Occipital lobe (tissue), 2 donors: Measurements from ENCODE around the gene KRT81. TPM values are rescaled to one million over a fixed set of nuclear protein-coding genes. Genes with fewer than 3 reads are reported as not detected.
"Not testable (repeated sequence)": the region's sequence is repeated elsewhere in the genome, so short reads cannot be mapped to it uniquely, and the experiment has no call there.

Experiments used
- DNase-seq: peaks from one replicate; lab custom pipeline; 2025; lab: John Stamatoyannopoulos, UW
- total RNA-seq: library from RNA; depleted of rRNA; stranded (reverse); fragments of >200 nt; gene quantifications from one replicate; pipeline ENCODE4 v1.2.3, GENCODE V29; 2014

The KRT81 gene
- total RNA-seq, 1 donor from 2014 or later: not detected

DNA sequence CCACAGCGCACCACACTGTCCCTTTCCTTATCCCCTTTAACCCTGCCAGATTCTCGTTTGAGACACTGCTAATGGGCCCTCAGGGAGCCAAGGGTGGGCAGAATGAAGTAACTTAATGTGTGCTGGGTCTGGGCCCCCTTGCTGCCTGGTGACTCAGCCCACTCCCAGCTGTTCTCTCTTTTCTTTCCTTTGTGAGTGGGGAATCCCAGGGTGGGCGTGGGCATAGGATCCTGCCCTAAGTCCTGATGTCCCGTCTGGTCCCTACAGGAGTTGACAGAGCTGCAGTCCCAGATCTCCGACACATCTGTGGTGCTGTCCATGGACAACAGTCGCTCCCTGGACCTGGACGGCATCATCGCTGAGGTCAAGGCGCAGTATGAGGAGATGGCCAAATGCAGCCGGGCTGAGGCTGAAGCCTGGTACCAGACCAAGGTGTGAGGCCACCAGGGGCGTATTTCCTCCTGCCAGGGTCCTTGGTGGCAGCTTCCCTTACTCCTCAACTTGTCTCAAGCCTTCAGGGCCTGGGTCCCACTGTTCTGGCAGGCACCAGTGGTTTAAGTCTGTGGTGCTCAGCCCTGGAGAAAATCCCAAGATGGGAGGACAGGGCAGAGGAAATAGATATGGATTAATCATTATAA is 50.0 kb downstream of the KRT81 start:
- no peak for DNase-seq

DNA sequence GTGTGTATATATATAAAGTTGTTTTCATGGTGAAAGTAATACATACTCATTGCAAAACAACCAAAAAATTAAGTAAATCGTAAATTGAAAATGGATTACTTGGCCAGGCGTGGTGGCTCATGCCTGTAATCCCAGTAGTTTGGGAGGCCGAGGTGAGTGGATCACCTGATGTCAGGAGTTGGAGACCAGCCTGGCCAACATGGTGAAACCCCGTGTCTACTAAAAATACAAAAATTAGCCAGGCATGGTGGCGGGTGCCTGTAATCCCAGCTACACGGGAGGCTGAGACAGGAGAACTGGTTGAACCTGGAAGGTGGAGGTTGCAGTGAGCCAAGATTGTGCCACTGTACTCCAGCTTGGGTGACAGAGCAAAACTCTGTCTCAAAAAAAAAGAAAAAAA is 51.1 kb downstream of the KRT81 start:
- not testable (repeated sequence) for DNase-seq

DNA sequence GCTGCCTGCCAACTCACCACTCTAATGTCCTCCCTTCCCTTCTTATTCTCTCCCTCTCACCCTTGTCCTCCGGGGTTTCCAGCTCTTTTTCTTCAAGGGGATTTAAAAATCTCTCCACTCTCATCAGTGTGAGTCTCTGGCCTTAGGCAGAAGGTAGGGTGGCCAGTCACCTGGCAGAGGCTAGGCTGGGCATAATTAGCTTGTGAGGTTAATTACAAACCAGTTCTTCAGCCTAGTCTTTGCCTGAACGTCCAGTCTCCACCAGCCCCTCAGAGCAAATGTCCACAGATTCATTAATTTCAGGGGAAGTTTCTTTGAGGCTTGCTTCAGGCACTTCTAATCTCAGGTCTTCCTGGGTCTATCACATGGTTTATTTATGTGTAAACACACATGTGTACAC is 51.6 kb downstream of the KRT81 start:
- DNase-seq: no peak

DNA sequence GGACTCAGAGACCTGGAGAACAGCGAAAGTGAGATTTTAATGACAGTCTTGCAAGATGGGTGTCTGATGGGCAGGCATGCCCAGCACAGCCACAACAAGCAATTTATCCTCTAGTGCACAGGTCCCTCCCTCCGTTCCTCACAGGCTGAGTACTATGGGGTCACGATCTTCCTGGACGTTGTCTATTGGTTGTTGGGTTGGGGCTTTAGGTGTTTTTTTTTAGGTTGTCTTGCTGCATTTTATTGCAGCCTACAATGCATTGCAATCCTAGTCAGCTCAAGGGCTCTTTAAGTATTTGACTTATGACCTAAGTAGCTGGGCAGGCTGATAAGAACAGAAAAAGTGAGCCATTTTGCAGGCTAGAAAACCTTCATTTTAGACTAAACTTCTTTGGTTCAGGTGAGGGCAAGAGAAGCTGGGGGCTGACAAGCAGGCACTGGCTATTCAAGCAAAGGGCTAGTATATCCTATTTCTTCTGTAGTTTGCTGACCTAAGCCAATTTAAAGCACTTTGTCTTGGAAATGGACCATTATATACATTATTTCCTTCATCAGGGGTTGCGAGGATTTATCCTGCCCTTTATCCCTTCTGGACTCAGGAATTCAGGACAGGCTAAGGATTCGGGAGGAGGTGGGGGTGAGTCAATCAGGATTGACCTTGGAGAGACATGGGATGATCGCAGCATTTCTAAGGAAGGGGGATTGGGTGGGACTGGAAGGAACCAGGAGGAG is 52.3 kb downstream of the KRT81 start:
- DNase-seq: no peak

DNA sequence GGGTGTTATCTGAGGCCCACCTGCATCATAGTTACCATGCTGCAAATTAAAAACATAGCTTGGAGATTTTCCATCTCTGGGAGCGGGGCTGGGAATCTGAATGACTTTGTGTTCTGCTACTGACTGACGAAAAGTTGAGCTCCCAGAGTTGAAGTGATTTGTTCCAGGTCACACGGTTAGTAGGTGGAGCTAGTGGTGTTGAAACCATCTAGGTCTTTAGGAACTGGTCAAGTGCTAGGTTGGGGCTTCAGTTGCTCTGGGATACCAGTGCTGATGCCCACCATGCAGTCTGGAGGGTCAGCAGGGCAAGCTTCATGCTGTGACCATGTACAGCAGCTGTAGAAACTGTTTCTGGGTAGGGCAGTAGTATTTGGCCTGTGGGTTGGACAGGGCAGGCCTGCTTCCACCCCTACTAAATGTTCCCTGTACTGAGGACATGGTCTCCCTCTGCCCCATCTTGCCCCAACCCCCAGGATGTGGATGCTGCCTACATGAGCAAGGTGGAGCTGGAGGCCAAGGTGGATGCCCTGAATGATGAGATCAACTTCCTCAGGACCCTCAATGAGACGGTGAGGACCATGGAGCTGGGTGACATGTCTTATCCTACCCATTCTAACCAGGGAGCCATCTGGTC is 53.0 kb downstream of the KRT81 start:
- no peak for DNase-seq

DNA sequence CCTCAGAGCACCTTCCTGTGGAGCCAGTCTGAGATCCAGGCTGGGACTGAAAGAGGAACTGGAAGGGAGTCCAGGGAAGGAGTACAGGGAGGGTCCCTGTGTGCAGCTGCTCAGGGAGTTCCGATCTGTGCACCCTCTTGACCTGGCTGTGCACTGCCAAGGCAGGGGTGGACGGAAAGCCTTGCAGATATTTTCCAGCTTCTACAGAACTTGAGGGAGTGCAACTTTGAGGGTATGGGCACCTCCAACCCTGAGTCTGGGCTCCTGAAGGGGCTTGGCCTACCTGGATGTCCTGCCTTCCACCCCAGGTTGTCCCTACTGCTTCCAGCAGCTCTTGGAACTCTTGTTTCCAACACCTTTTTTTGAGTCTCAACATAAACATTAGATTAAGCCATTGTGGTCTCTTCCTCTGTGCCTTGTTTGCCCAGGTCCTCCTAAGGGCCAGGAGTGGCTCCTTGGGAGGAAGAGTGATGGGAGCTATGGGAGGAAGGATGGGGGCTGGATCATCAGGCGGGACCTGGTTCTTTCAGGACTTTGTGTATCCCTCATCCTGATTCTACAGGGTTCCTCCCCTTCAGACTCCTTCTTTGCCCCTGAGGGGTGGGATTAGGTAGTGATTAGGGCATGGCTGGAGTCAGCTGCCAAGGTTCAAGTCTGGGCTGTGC is 54.8 kb downstream of the KRT81 start:
- no peak for DNase-seq

Other genes starting within 250 kb of the KRT81 start
- 5.8 TPM for gene NR4A1, start 240.1 kb downstream of the KRT81 start, total RNA-seq
- gene ATG101, start 221.6 kb downstream of the KRT81 start, total RNA-seq: 19.5 TPM
- not detected for gene SMIM41, start 211.8 kb downstream of the KRT81 start, total RNA-seq
- gene KRT80, start 99.5 kb downstream of the KRT81 start, total RNA-seq: not detected
- gene KRT7, start 58.3 kb downstream of the KRT81 start, total RNA-seq: not detected
- gene KRT86, start 16.9 kb downstream of the KRT81 start, total RNA-seq: 0.16 TPM
- not detected for gene KRT83, start 29.9 kb upstream of the KRT81 start, total RNA-seq
- gene KRT85, start 75.9 kb upstream of the KRT81 start, total RNA-seq: not detected
- gene KRT84, start 94.1 kb upstream of the KRT81 start, total RNA-seq: not detected
- gene KRT82, start 114.8 kb upstream of the KRT81 start, total RNA-seq: not detected
- gene KRT75, start 142.8 kb upstream of the KRT81 start, total RNA-seq: not detected
- 0.16 TPM for gene KRT6B, start 160.6 kb upstream of the KRT81 start, total RNA-seq
- not detected for gene KRT6C, start 182.3 kb upstream of the KRT81 start, total RNA-seq
- gene KRT6A, start 201.7 kb upstream of the KRT81 start, total RNA-seq: 0.62 TPM
- gene KRT5, start 228.9 kb upstream of the KRT81 start, total RNA-seq: 0.62 TPM